SJSA1 (cell line): ENCODE measurements around the gene CAMTA1. TPM values are rescaled to one million over a fixed set of nuclear protein-coding genes. Genes with fewer than 3 reads are reported as not detected.
"Not testable (repeated sequence)": the region's sequence is repeated elsewhere in the genome, so short reads cannot be mapped to it uniquely, and the experiment has no call there.

Experiments used
- DNase-seq, 2 experiments: peaks; one replicate each; pipeline ENCODE4 v3.0.0-alpha.2; 2015 to 2020; ENCODE audit warnings: low spot score in 2 of 2, low read depth in 1 of 2
- H3K27ac ChIP-seq: fragments of 250-450 bp; sonication (Bioruptor Pico); 2 replicates; pipeline ENCODE4 v1.5.1; 2020; ENCODE audit warnings: mild to moderate bottlenecking, moderate library complexity
- H3K27me3 ChIP-seq: fragments of 250-450 bp; sonication (Bioruptor Pico); replicated peaks from 2 replicates; pipeline ENCODE4 v1.5.1; 2020; ENCODE audit warnings: mild to moderate bottlenecking, moderate library complexity
- H3K36me3 ChIP-seq: fragments of 250-450 bp; sonication (Bioruptor Pico); 2 replicates; pipeline ENCODE4 v1.5.1; 2020; ENCODE audit warnings: mild to moderate bottlenecking
- H3K4me1 ChIP-seq: fragments of 250-450 bp; sonication (Bioruptor Pico); replicated peaks from 2 replicates; pipeline ENCODE4 v1.6.1; 2021; ENCODE audit warnings: mild to moderate bottlenecking
- H3K4me3 ChIP-seq: fragments of 250-450 bp; sonication (Bioruptor Pico); 2 replicates; pipeline ENCODE4 v1.5.1; 2020; ENCODE audit warnings: mild to moderate bottlenecking
- H3K9me3 ChIP-seq: fragments of 250-450 bp; sonication (Bioruptor Pico); replicated peaks from 2 replicates; pipeline ENCODE4 v1.5.1; 2020; ENCODE audit warnings: mild to moderate bottlenecking
- total RNA-seq: library from RNA; depleted of rRNA; stranded (reverse); fragments of >200 nt; shearing (Covaris generic); gene quantifications from 2 replicates; pipeline ENCODE4 v1.2.3, GENCODE V29; 2014; rRNA removed

CAMTA1 gene
- 136 and 171 TPM in 2 replicates for total RNA-seq

- Histone ChIP-seq H3K4me1 (peaks cover 23% of the 10 kb centered on the region), H3K36me3 (peaks cover 10% of the 10 kb centered on the region), H3K4me3 (peak within 1 kb of the TSS; percentile 90), H3K27me3 (no peaks in the 10 kb centered on the region), H3K27ac (peak within 1 kb of the TSS; percentile 98), H3K9me3 (no peaks in the 10 kb centered on the region)
- DNase-seq = no peak
Measured at GRCh38 chr1:6785318-6785727, at the start of gene CAMTA1. Gene CAMTA1, plus strand, starts transcription at chr1:6785454. Its CDS starts 77 bp downstream, at chr1:6785531.

GRCh38 chr1:6738987-6739676 is 46.1 kb upstream of the CAMTA1 start:
- peaks cover 10% of the 10 kb centered on the region for H3K4me1 ChIP-seq
- no peak overlapping the region for H3K27ac ChIP-seq
- no peaks in the 10 kb centered on the region for H3K36me3 ChIP-seq
- H3K9me3 ChIP-seq = no peaks in the 10 kb centered on the region
- H3K27me3 ChIP-seq = no peaks in the 10 kb centered on the region
- no peak overlapping the region for H3K4me3 ChIP-seq
- DNase-seq = no peak

GRCh38 chr1:6742676-6743188 is 42.5 kb upstream of the CAMTA1 start:
- not testable (repeated sequence) for H3K9me3 ChIP-seq, DNase-seq, H3K4me3 ChIP-seq, H3K27me3 ChIP-seq, H3K4me1 ChIP-seq, H3K27ac ChIP-seq, H3K36me3 ChIP-seq

GRCh38 chr1:6743189-6744101 is 41.8 kb upstream of the CAMTA1 start:
- no peak overlapping the region for H3K4me3 ChIP-seq
- H3K4me1 ChIP-seq = peaks cover 10% of the 10 kb centered on the region
- peaks cover 5% of the 10 kb centered on the region; the same call in 1 of the 2 replicates for H3K27me3 ChIP-seq
- H3K27ac ChIP-seq = no peak overlapping the region
- peak in 1 of 2 experiments; percentile 38 for DNase-seq
- H3K36me3 ChIP-seq = no peaks in the 10 kb centered on the region
- no peaks in the 10 kb centered on the region for H3K9me3 ChIP-seq

- no peak for DNase-seq
- Histone ChIP-seq H3K36me3 (no peaks in the 10 kb centered on the region), H3K27ac (no peak overlapping the region), H3K27me3 (peaks cover 7% of the 10 kb centered on the region; the same call in 1 of the 2 replicates), H3K9me3 (no peaks in the 10 kb centered on the region), H3K4me3 (no peak overlapping the region), H3K4me1 (peaks cover 10% of the 10 kb centered on the region)
Measured at GRCh38 chr1:6745073-6745472, 40.2 kb upstream of the CAMTA1 start.

- no peak for DNase-seq
- peaks cover 10% of the 10 kb centered on the region for H3K4me1 ChIP-seq
- no peak overlapping the region for H3K27ac ChIP-seq
- peaks cover 10% of the 10 kb centered on the region for H3K27me3 ChIP-seq
- no peak overlapping the region for H3K4me3 ChIP-seq
- H3K36me3 ChIP-seq = no peaks in the 10 kb centered on the region
- no peaks in the 10 kb centered on the region for H3K9me3 ChIP-seq
Measured at GRCh38 chr1:6747674-6748073, 37.6 kb upstream of the CAMTA1 start.

GRCh38 chr1:6750490-6750889 is 34.8 kb upstream of the CAMTA1 start:
- Histone ChIP-seq H3K4me3 (no peak overlapping the region), H3K9me3 (no peaks in the 10 kb centered on the region), H3K27me3 (peaks cover 22% of the 10 kb centered on the region), H3K4me1 (no peaks in the 10 kb centered on the region), H3K36me3 (no peaks in the 10 kb centered on the region), H3K27ac (no peak overlapping the region)
- no peak for DNase-seq

- peaks cover 20% of the 10 kb centered on the region for H3K27me3 ChIP-seq
- no peak overlapping the region for H3K4me3 ChIP-seq
- H3K4me1 ChIP-seq = no peaks in the 10 kb centered on the region
- H3K9me3 ChIP-seq = no peaks in the 10 kb centered on the region
- H3K27ac ChIP-seq = no peak overlapping the region
- H3K36me3 ChIP-seq = no peaks in the 10 kb centered on the region
- no peak for DNase-seq
Measured at GRCh38 chr1:6753320-6754140, 31.7 kb upstream of the CAMTA1 start.

- Histone ChIP-seq H3K4me1 (no peaks in the 10 kb centered on the region), H3K4me3 (no peak overlapping the region), H3K27ac (no peak overlapping the region), H3K36me3 (no peaks in the 10 kb centered on the region), H3K9me3 (no peaks in the 10 kb centered on the region), H3K27me3 (peaks cover 19% of the 10 kb centered on the region)
- DNase-seq = no peak
Measured at GRCh38 chr1:6756457-6756856, 28.8 kb upstream of the CAMTA1 start.

GRCh38 chr1:6757719-6758435 is 27.4 kb upstream of the CAMTA1 start:
- Histone ChIP-seq H3K27ac (no peak overlapping the region), H3K4me3 (no peak overlapping the region), H3K27me3 (peaks cover 14% of the 10 kb centered on the region), H3K9me3 (no peaks in the 10 kb centered on the region), H3K4me1 (no peaks in the 10 kb centered on the region), H3K36me3 (no peaks in the 10 kb centered on the region)
- no peak for DNase-seq

- DNase-seq = no peak
- no peaks in the 10 kb centered on the region for H3K4me1 ChIP-seq
- H3K9me3 ChIP-seq = no peaks in the 10 kb centered on the region
- H3K27ac ChIP-seq = no peak overlapping the region
- no peak overlapping the region for H3K4me3 ChIP-seq
- H3K27me3 ChIP-seq = no peaks in the 10 kb centered on the region
- no peaks in the 10 kb centered on the region for H3K36me3 ChIP-seq
Measured at GRCh38 chr1:6761196-6761737, 24.0 kb upstream of the CAMTA1 start.

GRCh38 chr1:6762060-6762459 is 23.2 kb upstream of the CAMTA1 start:
- Histone ChIP-seq H3K9me3 (no peaks in the 10 kb centered on the region), H3K4me1 (no peaks in the 10 kb centered on the region), H3K27ac (no peak overlapping the region), H3K36me3 (no peaks in the 10 kb centered on the region), H3K4me3 (no peak overlapping the region), H3K27me3 (no peaks in the 10 kb centered on the region)
- no peak for DNase-seq
